OCI-LY1 (cell line): ENCODE measurements around the gene CARD19.
A peak's percentile ranks its signal among the peaks of the same experiment; 100 is the strongest.

Source experiments
- H2AFZ ChIP-seq: fragments of 200-600 bp; sonication (generic), shearing (Covaris generic); 2 replicates; pipeline ENCODE4 v1.6.0; 2014; ENCODE audit warnings: antibody characterized with exemption, mild to moderate bottlenecking, low read length
- H3F3A ChIP-seq: fragments of 200-600 bp; sonication (generic), shearing (Covaris generic); 2 replicates; pipeline ENCODE4 v1.6.0; 2014; ENCODE audit warnings: mild to moderate bottlenecking, antibody characterized with exemption, low read length, moderate library complexity; ENCODE audit not compliant: insufficient read depth
- H3K27ac ChIP-seq: fragments of 200-600 bp; sonication (generic); 2 replicates; pipeline ENCODE4 v1.5.1; 2014; ENCODE audit warnings: low read length, mixed run types, mild to moderate bottlenecking, low read depth; ENCODE audit not compliant: poor library complexity, severe bottlenecking
- H3K27me3 ChIP-seq: fragments of 200-600 bp; sonication (generic); 2 replicates; pipeline ENCODE4 v1.6.0; 2014; ENCODE audit warnings: antibody characterized with exemption, mild to moderate bottlenecking, low read length, moderate library complexity; ENCODE audit not compliant: insufficient read depth
- H3K36me3 ChIP-seq: fragments of 200-600 bp; sonication (generic); 2 replicates; pipeline ENCODE4 v1.6.1; 2014; ENCODE audit warnings: mild to moderate bottlenecking, antibody characterized with exemption, low read length, moderate library complexity, mixed read lengths; ENCODE audit not compliant: insufficient read depth
- H3K4me1 ChIP-seq: fragments of 200-600 bp; sonication (generic); 2 replicates; pipeline ENCODE4 v1.5.1; 2014; ENCODE audit warnings: mild to moderate bottlenecking, low read length, moderate library complexity; ENCODE audit not compliant: insufficient read depth, severe bottlenecking
- H3K4me2 ChIP-seq: fragments of 200-600 bp; sonication (generic), shearing (Covaris generic); 2 replicates; pipeline ENCODE4 v1.6.1; 2014; ENCODE audit warnings: low read length
- H3K4me3 ChIP-seq: fragments of 200-600 bp; sonication (generic); 2 replicates; pipeline ENCODE4 v1.5.1; 2014; ENCODE audit warnings: low read length, low read depth, mild to moderate bottlenecking, mixed read lengths; ENCODE audit not compliant: poor library complexity, severe bottlenecking
- H3K79me2 ChIP-seq: fragments of 200-600 bp; shearing (Covaris generic); 2 replicates; pipeline ENCODE4 v1.6.1; 2016; ENCODE audit warnings: mixed run types, low read length, mixed read lengths; ENCODE audit not compliant: insufficient read depth
- H3K9ac ChIP-seq: fragments of 200-600 bp; sonication (generic), shearing (Covaris generic); 2 replicates; pipeline ENCODE4 v1.6.1; 2014; ENCODE audit warnings: mild to moderate bottlenecking, low read length, mixed read lengths
- H3K9me2 ChIP-seq: fragments of 200-600 bp; sonication (generic), shearing (Covaris generic); 2 replicates; pipeline ENCODE4 v1.6.1; 2014; ENCODE audit warnings: low read depth, mild to moderate bottlenecking, low read length, mixed read lengths
- H3K9me3 ChIP-seq: fragments of 200-600 bp; shearing (Covaris generic); 2 replicates; pipeline ENCODE4 v1.6.1; 2014; ENCODE audit warnings: low read length, mixed read lengths
- H4K20me1 ChIP-seq: fragments of 200-600 bp; sonication (generic), shearing (Covaris generic); 2 replicates; pipeline ENCODE4 v1.6.0; 2016; ENCODE audit warnings: mild to moderate bottlenecking, low read length; ENCODE audit not compliant: insufficient read depth
- CTCF ChIP-seq: fragments of 200-600 bp; sonication (generic), shearing (Covaris generic); IDR thresholded peaks from 2 replicates; pipeline ENCODE4 v1.5.1; 2017; ENCODE audit warnings: mild to moderate bottlenecking, antibody characterized with exemption, low read length, moderate library complexity, mixed read lengths
- EZH2 ChIP-seq: fragments of 200-600 bp; sonication (generic), shearing (Covaris generic); IDR thresholded peaks from 2 replicates; pipeline ENCODE4 v1.8.0; 2017; ENCODE audit warnings: borderline replicate concordance, mixed run types, mild to moderate bottlenecking, antibody characterized with exemption, low read length, moderate library complexity, mixed read lengths

The CARD19 gene

DNA sequence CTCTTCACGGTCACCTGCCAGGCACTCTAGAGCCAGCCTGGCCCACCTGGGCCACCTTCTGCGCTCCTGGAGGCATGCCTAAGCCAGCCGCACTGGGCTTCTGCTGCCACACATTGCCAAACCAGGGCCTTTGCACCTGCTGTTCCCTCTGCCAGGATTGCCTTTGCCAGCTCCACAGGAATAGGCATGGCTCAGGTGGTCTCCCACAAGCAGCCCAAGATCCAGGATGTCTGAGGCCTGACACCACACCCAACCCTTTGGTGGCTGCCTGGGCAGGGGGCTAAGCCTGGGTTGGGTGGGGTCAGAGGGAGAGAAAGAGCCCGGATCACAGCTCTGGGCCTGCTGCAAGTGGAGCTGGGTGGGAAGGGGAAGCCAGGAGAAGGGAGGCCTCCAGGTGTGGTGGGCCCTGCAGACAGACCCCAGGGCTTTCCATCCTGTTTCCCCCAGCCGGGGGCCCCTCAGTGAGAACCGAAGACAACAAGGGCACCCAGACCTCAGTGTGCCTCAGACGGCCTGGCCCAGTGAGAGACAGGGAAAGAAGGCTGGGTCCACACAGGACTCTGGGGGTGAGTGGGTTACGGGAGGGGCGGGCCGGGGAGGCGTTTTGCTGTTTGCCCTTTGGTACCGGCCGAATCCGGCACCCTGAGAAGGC lies 38.2 kb upstream of the CARD19 start:
- Histone ChIP-seq H3K36me3 (no peaks in the 10 kb centered on the region), H3K4me1 (peaks cover 46% of the 10 kb centered on the region), H4K20me1 (no peaks in the 10 kb centered on the region), H3K4me3 (no peak overlapping the region), H3K9ac (no peak overlapping the region), H3F3A (no peaks in the 10 kb centered on the region), H3K27me3 (no peaks in the 10 kb centered on the region), H3K9me3 (no peaks in the 10 kb centered on the region), H3K79me2 (no peaks in the 10 kb centered on the region), H2AFZ (no peak overlapping the region), H3K9me2 (no peaks in the 10 kb centered on the region), H3K4me2 (no peak overlapping the region), H3K27ac (peak overlapping the region; percentile 68)
- TF ChIP-seq EZH2 (no peak), CTCF (no peak)

DNA sequence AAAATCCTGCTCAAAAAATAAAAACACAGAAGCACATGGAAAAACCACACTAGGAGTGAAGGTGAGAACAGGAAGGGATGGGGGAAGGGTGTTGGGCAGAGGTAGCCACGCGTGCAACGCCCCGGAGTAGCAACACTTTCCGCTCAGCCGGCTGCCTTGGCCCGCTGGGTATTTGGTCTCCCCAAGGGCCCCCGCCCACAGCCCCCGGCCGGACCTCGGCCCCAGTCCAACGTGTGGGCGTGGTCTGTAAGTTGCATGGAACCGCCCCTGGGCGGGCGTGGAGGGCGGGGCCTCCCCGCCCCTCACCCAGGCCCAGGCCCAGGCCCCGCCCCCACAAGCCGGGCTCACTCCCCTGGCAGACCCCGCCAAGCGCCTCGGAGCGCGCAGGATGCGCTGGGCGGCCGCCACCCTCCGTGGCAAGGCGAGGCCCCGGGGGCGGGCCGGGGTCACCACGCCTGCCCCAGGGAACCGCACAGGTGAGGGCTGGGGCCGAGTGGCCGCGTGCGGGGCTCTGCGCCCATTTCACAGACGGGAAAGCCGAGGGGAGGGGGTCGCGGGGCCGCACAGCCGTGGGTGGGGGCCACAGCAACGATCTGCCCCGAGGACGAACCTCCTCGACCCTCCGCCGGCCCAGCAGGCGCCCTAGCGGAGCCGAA lies 37.5 kb upstream of the CARD19 start, which contains the start of gene SUSD3:
TSS of gene SUSD3 (plus strand) at position 347 of the 656 bp plus-strand sequence. CDS start at position 389, 42 bp downstream.
- H3K4me1 ChIP-seq = peaks cover 48% of the 10 kb centered on the region
- H3K36me3 ChIP-seq = no peaks in the 10 kb centered on the region
- peak within 1 kb of the TSS; percentile 86 for H3K4me2 ChIP-seq
- H3K9ac ChIP-seq = peak within 1 kb of the TSS; percentile 86
- TF ChIP-seq EZH2 (no peak), CTCF (no peak)
- H3K9me3 ChIP-seq = no peaks in the 10 kb centered on the region
- H3K27ac ChIP-seq = peak within 1 kb of the TSS; percentile 99
- H3K9me2 ChIP-seq = no peaks in the 10 kb centered on the region
- H3K79me2 ChIP-seq = no peaks in the 10 kb centered on the region
- H2AFZ ChIP-seq = no peak within 1 kb of the TSS
- H3F3A ChIP-seq = 0 out of 2 replicates have a peak, but pooled peaks cover 4% of the 10 kb centered on the region
- no peaks in the 10 kb centered on the region for H3K27me3 ChIP-seq
- no peaks in the 10 kb centered on the region for H4K20me1 ChIP-seq
- H3K4me3 ChIP-seq = peak within 1 kb of the TSS; percentile 67

- no peaks in the 10 kb centered on the region for H4K20me1 ChIP-seq
- H3K36me3 ChIP-seq = no peaks in the 10 kb centered on the region
- H3K4me1 ChIP-seq = peaks cover 55% of the 10 kb centered on the region
- no peak for TF ChIP-seq EZH2
- TF ChIP-seq CTCF = no peak
- H3K9ac ChIP-seq = peak overlapping the region; percentile 86
- H3K4me3 ChIP-seq = peak overlapping the region; percentile 67
- H3K9me2 ChIP-seq = no peaks in the 10 kb centered on the region
- no peaks in the 10 kb centered on the region for H3K9me3 ChIP-seq
- H3K79me2 ChIP-seq = no peaks in the 10 kb centered on the region
- H3K27me3 ChIP-seq = no peaks in the 10 kb centered on the region
- peak overlapping the region; percentile 86 for H3K4me2 ChIP-seq
- no peak overlapping the region for H2AFZ ChIP-seq
- H3F3A ChIP-seq = 0 out of 2 replicates have a peak, but pooled peaks cover 4% of the 10 kb centered on the region
- peak overlapping the region; percentile 99 for H3K27ac ChIP-seq
Observed at GRCh38 chr9:93059011-93059714, 36.9 kb upstream of the CARD19 start.
